K562 (cell line): ENCODE data around the gene FTH1. TPM values are rescaled to one million over a fixed set of nuclear protein-coding genes. Genes with fewer than 3 reads are reported as not detected.

Experiments used
- CAMTA2 ChIP-seq: fragments of 250-450 bp; sonication (Bioruptor Pico); conservative IDR thresholded peaks from 2 replicates; pipeline ENCODE4 v1.5.1; 2022
- CEBPB ChIP-seq: fragments of 450-650 bp; IDR thresholded peaks from 2 replicates; pipeline ENCODE4 v1.6.1; 2016; ENCODE audit warnings: missing genetic modification characterization, missing compliant biosample characterization
- CSDE1 ChIP-seq, 2 experiments: fragments of 450-650 bp; IDR thresholded peaks; 2 replicates each; pipeline ENCODE4 v1.6.1; 2016; ENCODE audit warnings: mild to moderate bottlenecking in 1 of 2
- CXXC5 ChIP-seq: fragments of 250-450 bp; sonication (Bioruptor Pico); IDR thresholded peaks from 2 replicates; pipeline ENCODE4 v1.8.0; 2022; ENCODE audit warnings: inconsistent platforms, mild to moderate bottlenecking, moderate library complexity
- E4F1 ChIP-seq: fragments of 250-450 bp; sonication (Bioruptor Pico); IDR thresholded peaks from 2 replicates; pipeline ENCODE4 v1.5.0; 2021; ENCODE audit warnings: mild to moderate bottlenecking, borderline replicate concordance
- ELF4 ChIP-seq: fragments of 450-650 bp; formaldehyde crosslinking; IDR thresholded peaks from 2 replicates; pipeline ENCODE4 v1.4.0; 2022; ENCODE audit warnings: missing genetic modification characterization
- FOXA3 ChIP-seq, 2 experiments: fragments of 450-650 bp in 1 of 2; sonication (generic) in 1 of 2; formaldehyde crosslinking; IDR thresholded peaks in 1 of 2; conservative IDR thresholded peaks in 1 of 2; 2 replicates each; pipeline versions ENCODE4 v1.4.0 to v1.8.0; 2020 to 2022; ENCODE audit warnings: mild to moderate bottlenecking in 2 of 2, missing genetic modification reagents in 1 of 2
- GTF2B ChIP-seq: IDR thresholded peaks from 2 replicates; pipeline ENCODE4 v1.6.1; 2011; ENCODE audit not compliant: insufficient read length; ENCODE audit errors: extremely low read depth
- HBP1 ChIP-seq: fragments of 450-650 bp; formaldehyde crosslinking; IDR thresholded peaks from 2 replicates; pipeline ENCODE4 v1.4.0; 2022; ENCODE audit warnings: missing genetic modification characterization
- MTA1 ChIP-seq: fragments of 450-650 bp; IDR thresholded peaks from 2 replicates; pipeline ENCODE4 v1.6.1; 2017; ENCODE audit warnings: borderline replicate concordance
- MTA3 ChIP-seq: fragments of 450-650 bp; formaldehyde crosslinking; IDR thresholded peaks from 2 replicates; pipeline ENCODE4 v1.6.1; 2017; ENCODE audit warnings: mild to moderate bottlenecking, borderline replicate concordance
- NCOA2 ChIP-seq, 2 experiments: fragments of 450-650 bp; IDR thresholded peaks; 2 replicates each; pipeline ENCODE4 v1.6.1; 2018; ENCODE audit warnings: mild to moderate bottlenecking in 2 of 2, moderate library complexity in 1 of 2; ENCODE audit not compliant: partially characterized antibody in 2 of 2
- PRMT5 ChIP-seq: sonication (generic); formaldehyde crosslinking; IDR thresholded peaks from 2 replicates; pipeline ENCODE4 v1.5.0; 2020; ENCODE audit warnings: missing genetic modification reagents
- RB1 ChIP-seq: fragments of 450-650 bp; IDR thresholded peaks from 2 replicates; pipeline ENCODE4 v1.6.1; 2017; ENCODE audit warnings: low read depth, mild to moderate bottlenecking
- TAF1 ChIP-seq: IDR thresholded peaks from 2 replicates; pipeline ENCODE4 v1.6.1; 2011; ENCODE audit warnings: mild to moderate bottlenecking, low read length, moderate library complexity; ENCODE audit not compliant: insufficient read depth, control insufficient read depth, severe bottlenecking; ENCODE audit errors: extremely low read depth
- TARDBP ChIP-seq: fragments of 450-650 bp; IDR thresholded peaks from 2 replicates; pipeline ENCODE4 v1.6.1; 2016
- ZKSCAN8 ChIP-seq: fragments of 200-800 bp; sonication (Bioruptor generic); IDR thresholded peaks from 2 replicates; pipeline ENCODE4 v1.6.1; 2016; ENCODE audit warnings: missing genetic modification characterization, missing compliant biosample characterization
- ZNF197 ChIP-seq: fragments of 200-800 bp; sonication (Bioruptor generic); IDR thresholded peaks from 2 replicates; pipeline ENCODE4 v1.6.1; 2016; ENCODE audit warnings: low read depth, missing genetic modification characterization, missing compliant biosample characterization
- ZNF24 ChIP-seq: fragments of 450-650 bp; IDR thresholded peaks from 2 replicates; pipeline ENCODE4 v1.6.1; 2016
- ZNF551 ChIP-seq: fragments of 250-450 bp; sonication (Bioruptor Pico); IDR thresholded peaks from 2 replicates; pipeline ENCODE4 v1.5.0; 2021; ENCODE audit warnings: mild to moderate bottlenecking, moderate library complexity
- ZNF75A ChIP-seq: fragments of 450-650 bp; formaldehyde crosslinking; IDR thresholded peaks from 2 replicates; pipeline ENCODE4 v1.4.0; 2020; ENCODE audit warnings: mild to moderate bottlenecking
- ZNF764 ChIP-seq: fragments of 250-450 bp; sonication (Bioruptor Pico); IDR thresholded peaks from 2 replicates; pipeline ENCODE4 v1.4.0; 2020; ENCODE audit warnings: low read depth, mild to moderate bottlenecking, moderate library complexity
- polyA plus RNA-seq, 8 experiments: library from polyadenylated mRNA; depleted of rRNA in 4 of 8; stranded (reverse) in 5 of 8; unstranded in 3 of 8; fragments of >200 nt; fragmentation: Nextera tagmentation in 2 of 8; fragmentation: Illumina TruSeq in 1 of 8; extraction: Ambion mirVana in 2 of 8; extraction: Trizol in 1 of 8; gene quantifications; 2 replicates each; pipeline versions ENCODE4 v1.2.1 to v1.2.3, GENCODE V29; 2011 to 2014; ENCODE audit warnings: inconsistent platforms in 1 of 8, missing spikeins in 1 of 8
- total RNA-seq, 7 experiments: library from RNA; depleted of rRNA in 6 of 7; stranded (reverse); fragments of >200 nt in 6 of 7; fragmentation: Illumina TruSeq in 2 of 7; extraction: Trizol in 2 of 7; gene quantifications; 2 replicates each; pipeline versions ENCODE4 v1.2.1 to v1.2.3, GENCODE V29; 2011 to 2021; ENCODE audit warnings: low replicate concordance in 1 of 7
- TF ChIP-seq, protein P1 (sequence below): fragments of 250-450 bp; sonication (Bioruptor Pico); IDR thresholded peaks from 2 replicates; pipeline ENCODE4 v1.4.0; 2020; ENCODE audit warnings: mild to moderate bottlenecking
- TF ChIP-seq, protein P2 (sequence below): fragments of 450-650 bp; formaldehyde crosslinking; IDR thresholded peaks from 2 replicates; pipeline ENCODE4 v1.4.0; 2020; ENCODE audit warnings: mild to moderate bottlenecking

Gene FTH1
- total and polyA plus RNA-seq, 9 of the 15 experiments (the other 6 are each of a cell fraction or from before 2014, with no cell fraction given): 370 to 3,146 (median 802) TPM

GRCh38 chr11:61966734-61967115 lies 709 bp downstream of the FTH1 start (continued):
- no peak; the same call in 1 of the 2 replicates for TF ChIP-seq HBP1
- TF ChIP-seq E4F1 (CRISPR knock-in tag): no peak
- TF ChIP-seq TAF1: no peak
- 0 out of 2 replicates have a peak, but pooled peaks have one; percentile 18 for TF ChIP-seq MTA3
- TF ChIP-seq ZNF197 (CRISPR knock-in tag): no peak
- no peak for TF ChIP-seq ZNF24
- no peak for TF ChIP-seq ZNF551 (CRISPR knock-in tag)
- TF ChIP-seq CAMTA2 (CRISPR knock-in tag): no peak
- TF ChIP-seq CSDE1 (IDR thresholded peaks at IDR 0.05): no peak
- TF ChIP-seq ELF4 (CRISPR knock-in tag): peak; percentile 78; the same call in 1 of the 2 replicates
- no peak for TF ChIP-seq NCOA2 (IDR thresholded peaks at IDR 0.05; ENCODE audit: partially characterized antibody in 2 of 2)
- TF ChIP-seq MTA1: peak; percentile 64; the same call in 1 of the 2 replicates
- no peak for TF ChIP-seq RB1
- no peak for TF ChIP-seq FOXA3 (CRISPR knock-in tag; conservative IDR thresholded peaks at IDR 0.05 in 1 of 2, IDR thresholded peaks at IDR 0.05 in 1 of 2)
- TF ChIP-seq, protein P1, sequence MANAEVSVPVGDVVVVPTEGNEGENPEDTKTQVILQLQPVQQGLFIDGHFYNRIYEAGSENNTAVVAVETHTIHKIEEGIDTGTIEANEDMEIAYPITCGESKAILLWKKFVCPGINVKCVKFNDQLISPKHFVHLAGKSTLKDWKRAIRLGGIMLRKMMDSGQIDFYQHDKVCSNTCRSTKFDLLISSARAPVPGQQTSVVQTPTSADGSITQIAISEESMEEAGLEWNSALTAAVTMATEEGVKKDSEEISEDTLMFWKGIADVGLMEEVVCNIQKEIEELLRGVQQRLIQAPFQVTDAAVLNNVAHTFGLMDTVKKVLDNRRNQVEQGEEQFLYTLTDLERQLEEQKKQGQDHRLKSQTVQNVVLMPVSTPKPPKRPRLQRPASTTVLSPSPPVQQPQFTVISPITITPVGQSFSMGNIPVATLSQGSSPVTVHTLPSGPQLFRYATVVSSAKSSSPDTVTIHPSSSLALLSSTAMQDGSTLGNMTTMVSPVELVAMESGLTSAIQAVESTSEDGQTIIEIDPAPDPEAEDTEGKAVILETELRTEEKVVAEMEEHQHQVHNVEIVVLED (CRISPR knock-in tag): no peak
- TF ChIP-seq PRMT5 (CRISPR knock-in tag): no peak
- TF ChIP-seq ZKSCAN8 (CRISPR knock-in tag): no peak
- TF ChIP-seq GTF2B: no peak
- TF ChIP-seq TARDBP: no peak
- TF ChIP-seq ZNF764 (CRISPR knock-in tag): no peak
- TF ChIP-seq ZNF75A (CRISPR knock-in tag): 0 out of 2 replicates have a peak, but pooled peaks have one; percentile 16
- TF ChIP-seq, protein P2, sequence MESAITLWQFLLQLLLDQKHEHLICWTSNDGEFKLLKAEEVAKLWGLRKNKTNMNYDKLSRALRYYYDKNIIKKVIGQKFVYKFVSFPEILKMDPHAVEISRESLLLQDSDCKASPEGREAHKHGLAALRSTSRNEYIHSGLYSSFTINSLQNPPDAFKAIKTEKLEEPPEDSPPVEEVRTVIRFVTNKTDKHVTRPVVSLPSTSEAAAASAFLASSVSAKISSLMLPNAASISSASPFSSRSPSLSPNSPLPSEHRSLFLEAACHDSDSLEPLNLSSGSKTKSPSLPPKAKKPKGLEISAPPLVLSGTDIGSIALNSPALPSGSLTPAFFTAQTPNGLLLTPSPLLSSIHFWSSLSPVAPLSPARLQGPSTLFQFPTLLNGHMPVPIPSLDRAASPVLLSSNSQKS: no peak
- peak; percentile 89 for TF ChIP-seq CXXC5
- no peak for TF ChIP-seq CEBPB (tag)
